HG03159 (cell line): Measurements from ENCODE around the gene NOP14.
A peak's percentile ranks its signal among the peaks of the same experiment; 100 is the strongest.
"Not testable (repeated sequence)": the region's sequence is repeated elsewhere in the genome, so short reads cannot be mapped to it uniquely, and the experiment has no call there.

Source experiments
- ATAC-seq: cut with Tn5 transposase; IDR thresholded peaks from one replicate; pipeline ENCODE4 v1.9.1; 2021; ENCODE audit warnings: mild to moderate bottlenecking, moderate library complexity; ENCODE audit not compliant: unreplicated experiment

Gene NOP14

DNA sequence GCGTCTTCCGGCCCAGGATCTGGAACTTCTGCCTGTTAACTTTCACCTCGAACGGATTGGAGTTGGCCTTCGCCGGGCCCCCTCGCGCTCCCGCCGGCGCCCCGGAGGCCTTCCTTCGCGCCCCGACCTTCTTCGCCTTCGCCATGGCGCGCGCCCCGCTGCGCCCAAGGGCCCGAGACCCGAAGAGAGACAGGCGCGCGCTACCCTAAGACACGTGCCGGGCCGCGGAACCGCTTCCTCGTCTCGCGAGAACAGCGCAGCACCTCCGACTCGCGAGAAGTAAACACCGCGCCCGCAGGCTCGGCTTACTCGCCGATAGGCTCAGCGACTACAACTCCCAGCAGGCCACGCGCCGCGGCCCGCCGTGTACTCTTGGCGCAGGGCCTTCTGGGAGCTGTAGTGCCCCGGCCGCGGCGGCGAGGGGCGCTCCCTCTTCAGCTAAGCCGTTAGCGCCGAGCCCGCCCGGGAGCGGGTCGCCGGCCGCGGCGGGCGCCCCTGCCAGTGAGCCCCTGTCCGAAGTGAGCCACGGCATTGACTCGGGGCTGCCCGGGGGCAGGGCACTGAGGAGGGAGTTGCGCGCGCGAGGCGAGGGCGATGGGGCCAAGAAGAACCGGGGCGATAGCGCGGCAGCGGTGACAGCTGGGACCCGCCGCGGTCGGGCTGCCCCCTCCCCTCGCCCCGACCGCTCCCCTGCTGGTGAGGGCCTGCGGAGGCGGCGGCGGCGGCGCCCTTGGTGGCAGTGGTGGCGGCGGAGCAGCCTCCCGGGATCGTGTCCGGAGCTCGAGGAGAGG lies at the start of gene NOP14, which contains the start of gene GRK4:
Gene NOP14, minus strand, starts transcription at position 232 of the 791 bp plus-strand sequence. Its CDS starts 87 bp downstream, at position 145.
Gene GRK4, plus strand, starts transcription at position 397 of the 791 bp plus-strand sequence. CDS start 500 bp downstream, outside the sequence.
- ATAC-seq, result peak; percentile 85

DNA sequence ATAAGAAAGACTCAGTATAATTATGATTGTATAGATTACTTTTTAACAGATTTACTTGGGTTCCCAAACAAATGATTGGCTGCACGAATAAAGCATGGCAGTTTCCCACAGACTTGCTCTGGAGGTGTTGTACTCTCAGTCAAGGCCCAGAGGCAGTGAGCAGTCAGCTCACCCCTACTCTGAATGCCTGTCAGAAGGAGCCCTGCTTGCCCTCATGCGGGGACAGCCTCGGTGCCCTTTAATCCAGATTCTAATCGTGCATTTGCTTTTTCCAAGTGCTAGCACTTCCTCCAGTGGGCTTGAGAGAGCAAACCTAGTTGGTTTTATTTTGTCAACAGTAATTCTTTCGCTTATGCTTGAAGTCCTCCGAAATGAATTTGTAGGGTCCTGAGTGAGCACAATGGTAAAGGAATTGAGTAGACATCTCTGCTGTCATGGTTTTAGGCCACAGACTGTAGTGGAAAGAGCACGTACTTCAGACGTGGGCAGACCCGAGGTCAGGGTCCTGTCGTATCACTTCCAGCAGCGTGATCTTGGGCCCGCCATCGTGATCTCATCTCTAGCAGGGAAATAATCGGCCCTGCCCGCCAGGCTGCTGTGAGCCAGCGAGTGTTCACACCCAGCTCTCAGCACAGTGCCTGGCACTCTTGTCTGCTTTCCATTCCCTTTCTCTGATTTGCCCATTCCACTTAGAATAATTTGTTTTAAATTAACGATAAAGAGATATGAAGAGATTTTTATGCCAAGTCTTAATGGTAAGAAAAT lies 48.4 kb upstream of the NOP14 start:
- no peak for ATAC-seq

DNA sequence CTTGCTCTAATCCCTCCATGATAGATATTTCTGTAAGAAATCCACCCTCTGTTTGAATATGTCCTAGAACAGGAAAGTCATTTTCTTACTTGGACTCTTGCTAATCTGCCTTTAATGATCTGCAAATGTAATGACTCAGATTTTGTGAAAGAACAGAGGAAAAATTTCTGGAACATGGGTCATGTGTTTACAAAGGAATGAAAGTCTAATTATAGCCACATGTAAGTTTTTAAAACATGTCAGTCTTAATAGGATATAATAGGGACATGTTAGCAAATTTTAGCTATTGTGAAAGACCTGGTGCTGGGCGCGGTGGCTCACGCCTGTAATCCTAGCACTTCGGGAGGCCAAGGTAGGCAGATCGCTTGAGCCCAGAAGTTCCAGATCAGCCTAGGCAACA lies 47.8 kb upstream of the NOP14 start:
- ATAC-seq, result no peak

GRCh38 chr4:3010577-3010976 lies 47.4 kb upstream of the NOP14 start:
- ATAC-seq, result no peak

- no peak for ATAC-seq
Observed at GRCh38 chr4:3009422-3009821, 46.2 kb upstream of the NOP14 start.

GRCh38 chr4:3007724-3008123 lies 44.5 kb upstream of the NOP14 start:
- no peak for ATAC-seq

DNA sequence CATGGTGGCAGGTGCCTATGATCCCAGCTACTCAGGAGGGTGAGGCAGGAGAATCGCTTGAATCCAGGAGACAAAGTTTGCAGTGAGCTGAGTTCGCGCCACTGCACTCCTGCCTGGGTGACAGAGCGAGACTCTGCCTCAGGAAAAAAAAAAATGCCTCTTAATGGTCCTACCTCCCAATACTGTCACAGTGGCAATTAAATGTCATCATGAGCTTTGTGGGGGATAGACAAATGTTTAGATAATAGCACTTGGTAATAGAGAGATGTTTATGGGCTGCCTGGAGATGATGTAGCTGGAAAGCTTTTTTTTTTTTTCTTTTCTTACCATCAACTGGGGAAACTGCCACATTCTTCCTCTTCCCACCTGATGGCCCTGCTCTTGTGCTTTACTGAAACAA lies 33.2 kb upstream of the NOP14 start:
- no peak for ATAC-seq

GRCh38 chr4:2995546-2996265 lies 32.5 kb upstream of the NOP14 start:
- no peak for ATAC-seq

- no peak for ATAC-seq
Observed at GRCh38 chr4:2994917-2995316, 31.7 kb upstream of the NOP14 start.

- ATAC-seq, result no peak
Observed at GRCh38 chr4:2991243-2991642, 28.0 kb upstream of the NOP14 start.

DNA sequence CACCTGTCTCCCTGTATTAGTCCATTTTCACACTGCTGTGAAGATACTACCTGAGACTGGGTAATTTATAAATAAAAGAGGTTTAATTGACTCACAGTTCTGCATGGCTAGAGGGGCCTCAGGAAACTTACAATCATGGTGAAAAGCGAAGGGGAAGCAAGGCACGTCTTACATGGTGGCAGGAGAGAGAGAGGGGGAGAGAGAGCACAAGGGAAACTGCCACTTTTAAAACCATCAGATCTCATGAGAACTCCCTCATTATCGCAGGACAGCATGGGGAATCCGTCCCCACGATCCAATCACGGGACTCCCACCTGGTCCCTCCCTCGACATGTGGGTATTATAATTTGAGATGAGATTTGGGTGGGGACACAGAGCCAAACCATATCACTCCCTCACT lies 20.5 kb upstream of the NOP14 start:
- ATAC-seq, result not testable (repeated sequence)

- no peak for ATAC-seq
Observed at GRCh38 chr4:2982012-2982411, 18.8 kb upstream of the NOP14 start.

GRCh38 chr4:2981256-2981819 lies 18.1 kb upstream of the NOP14 start:
- no peak for ATAC-seq

DNA sequence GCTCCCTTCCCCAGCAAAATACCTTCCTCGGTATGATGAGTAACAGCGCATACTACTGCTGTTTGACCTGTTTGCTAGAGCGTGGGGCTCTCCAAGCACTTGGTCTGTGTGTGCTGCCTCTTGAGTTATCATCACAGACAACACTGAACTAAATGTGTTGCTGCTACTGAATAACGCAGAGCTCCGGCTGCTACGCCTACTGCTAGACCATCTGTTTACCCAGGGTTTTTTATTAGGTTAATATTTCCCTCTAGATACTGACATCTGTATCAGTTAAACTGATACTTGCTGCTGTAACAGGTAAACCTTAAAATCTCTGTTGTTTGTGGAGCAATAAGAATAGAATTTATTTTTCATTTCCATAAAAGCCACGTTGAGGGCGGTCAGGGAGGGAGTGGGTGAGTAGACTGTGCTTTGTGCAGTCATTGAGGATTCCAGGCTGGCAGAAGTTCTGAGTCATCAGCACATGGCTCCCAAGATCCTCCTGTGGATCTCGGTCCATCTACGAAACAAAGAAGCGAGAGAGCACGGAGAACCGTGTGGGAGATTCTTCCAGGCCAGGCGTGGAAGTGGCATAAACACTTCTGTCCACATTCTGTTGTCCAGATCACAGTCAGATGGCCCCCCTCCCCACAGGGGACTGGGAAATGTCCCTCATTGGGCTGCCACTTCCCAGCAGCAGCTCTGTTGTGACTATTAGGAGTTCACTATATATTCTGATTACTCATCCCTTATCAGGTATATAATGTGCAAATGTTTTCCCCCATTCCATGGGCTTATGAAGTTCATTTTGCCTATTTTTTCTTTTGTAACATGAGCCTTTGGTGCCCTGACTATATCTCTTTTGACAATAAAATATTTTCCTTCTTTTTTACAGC lies 14.2 kb upstream of the NOP14 start:
- ATAC-seq, result no peak

- no peak for ATAC-seq
Observed at GRCh38 chr4:2971275-2971674, 8.1 kb upstream of the NOP14 start.

GRCh38 chr4:2968381-2968780 lies 5.2 kb upstream of the NOP14 start:
- no peak for ATAC-seq

DNA sequence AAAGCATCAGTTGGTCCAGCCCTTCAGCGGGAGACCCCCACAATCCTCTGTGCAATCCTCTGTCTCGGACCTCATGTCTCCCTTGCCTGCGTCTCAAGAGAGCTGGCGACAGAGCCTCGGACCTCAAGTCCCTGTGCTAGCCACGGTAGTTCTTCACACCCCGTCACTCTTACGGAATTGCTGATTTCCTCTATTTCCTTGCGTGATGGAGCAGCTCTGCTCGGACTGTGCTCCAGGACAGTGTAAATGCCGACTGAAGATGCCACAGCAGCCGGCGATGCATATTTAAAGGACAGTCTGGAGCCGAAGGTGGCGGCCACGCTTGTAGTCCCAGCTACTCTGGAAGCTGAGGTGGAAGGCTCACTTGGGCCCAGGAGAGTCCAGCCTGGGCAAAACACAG lies 2.1 kb upstream of the NOP14 start:
- ATAC-seq, result no peak

GRCh38 chr4:2964706-2965258 lies 1.6 kb upstream of the NOP14 start:
- no peak for ATAC-seq

GRCh38 chr4:2963966-2964471 lies 813 bp upstream of the NOP14 start:
- ATAC-seq, result no peak
